PFSK-1 (cell line): ENCODE measurements around the gene ARF3.

Source experiments
- POLR2AphosphoS5 ChIP-seq: IDR thresholded peaks from 2 replicates; pipeline ENCODE4 v1.6.1; 2012; ENCODE audit warnings: low read depth, mild to moderate bottlenecking, control low read depth, low read length, moderate library complexity
- TAF1 ChIP-seq: IDR thresholded peaks from 2 replicates; pipeline ENCODE4 v1.6.1; 2012; ENCODE audit warnings: low read length, control low read depth, borderline replicate concordance; ENCODE audit not compliant: insufficient read depth

GRCh38 chr12:48901278-48901677 is 56.0 kb downstream of the ARF3 start:
- no peak for TF ChIP-seq TAF1
- no peak for TF ChIP-seq POLR2AphosphoS5
